GM21360 (cell line): ENCODE data around the gene LY6G5B.

Source experiments
- ATAC-seq: cut with Tn5 transposase; IDR thresholded peaks from one replicate; pipeline ENCODE4 v1.9.1; 2021; ENCODE audit warnings: mild to moderate bottlenecking, moderate library complexity; ENCODE audit not compliant: unreplicated experiment

LY6G5B gene

DNA sequence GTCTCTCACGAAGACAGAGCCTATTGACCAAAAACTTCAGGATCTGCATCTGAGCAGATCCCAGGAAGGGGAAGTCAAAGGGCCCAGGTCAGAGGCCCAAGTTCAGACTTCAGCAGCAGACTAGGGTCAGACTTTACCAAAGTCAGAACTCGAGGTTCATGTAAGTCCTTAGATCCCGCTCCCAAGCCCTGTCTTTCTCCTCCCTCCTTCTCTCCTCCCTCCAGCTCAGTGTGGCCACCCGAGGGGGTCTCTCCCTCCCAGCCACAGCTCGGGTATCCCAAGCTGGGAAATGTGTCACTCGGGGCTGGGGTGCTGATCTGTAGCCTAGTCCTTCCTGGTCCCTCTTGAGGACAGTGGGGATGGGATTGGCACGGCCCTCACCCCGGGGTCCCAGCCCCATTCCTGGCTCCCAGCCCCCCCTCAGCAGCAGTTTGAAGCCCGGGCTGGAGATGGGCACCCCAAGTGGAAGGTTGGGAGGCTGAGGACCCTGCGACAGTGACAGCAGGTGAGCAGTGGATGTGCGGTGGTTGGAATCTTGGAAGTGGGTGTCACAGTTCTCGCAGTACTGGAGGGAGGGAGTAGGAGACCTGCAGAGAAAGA is 7.6 kb upstream of the LY6G5B start:
- ATAC-seq, result no peak

- ATAC-seq, result no peak
Observed at GRCh38 chr6:31663126-31663960, 6.4 kb upstream of the LY6G5B start.

DNA sequence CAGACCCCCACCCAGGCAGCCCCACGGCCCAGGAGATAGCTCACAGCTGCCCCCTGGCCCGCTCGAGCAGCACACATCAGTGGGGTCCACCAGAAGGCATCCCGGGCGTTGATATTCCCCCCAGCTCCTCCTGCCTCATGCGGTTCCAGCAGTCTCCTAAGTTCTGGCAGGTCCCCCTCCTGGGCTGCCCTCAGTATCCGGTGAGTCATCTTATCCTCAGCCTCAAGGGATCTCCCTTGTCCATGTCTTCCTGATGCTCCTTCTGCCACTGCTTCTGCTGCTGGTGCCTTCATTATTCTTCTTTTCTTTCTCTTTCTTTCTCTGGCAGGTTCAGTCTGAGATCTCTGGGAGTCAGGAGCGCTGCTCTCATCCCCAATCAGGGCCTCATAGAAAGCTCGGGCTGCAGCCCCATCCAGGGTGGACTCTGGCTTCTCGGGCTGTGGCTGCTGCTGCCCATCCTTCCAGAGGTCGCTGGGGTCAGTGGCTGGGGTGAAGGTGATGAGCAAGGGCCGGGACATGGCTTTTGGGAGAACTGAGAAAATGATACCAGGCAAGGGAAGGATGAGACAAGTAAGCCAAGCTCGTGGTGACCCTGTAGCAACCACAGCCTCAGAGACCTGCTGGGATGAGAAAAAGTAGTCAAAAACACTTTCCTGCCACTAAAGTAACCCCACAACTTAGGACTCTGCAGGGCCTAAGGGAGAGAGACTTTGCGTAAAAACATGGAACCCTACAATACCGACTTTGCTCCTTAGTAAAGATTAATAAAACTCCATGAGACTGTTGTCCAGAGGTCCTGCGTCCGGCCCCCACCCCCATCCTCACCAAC is 5.6 kb upstream of the LY6G5B start:
- no peak for ATAC-seq

GRCh38 chr6:31664790-31665500 is 4.8 kb upstream of the LY6G5B start, which contains the start of gene GPANK1:
GPANK1 (minus strand) TSS chr6:31664997; CDS start chr6:31664478, 519 bp downstream.
- peak; percentile 27 for ATAC-seq

- ATAC-seq, result peak; percentile 70
Observed at GRCh38 chr6:31665501-31666336, 4.1 kb upstream of the LY6G5B start, which contains the start of gene CSNK2B. CSNK2B (plus strand) TSS chr6:31666080; CDS start chr6:31666832, 752 bp downstream.

- ATAC-seq, result no peak
Observed at GRCh38 chr6:31666337-31666965, 3.3 kb upstream of the LY6G5B start.

- ATAC-seq, result no peak
Observed at GRCh38 chr6:31676322-31676903, 6.6 kb downstream of the LY6G5B start.

DNA sequence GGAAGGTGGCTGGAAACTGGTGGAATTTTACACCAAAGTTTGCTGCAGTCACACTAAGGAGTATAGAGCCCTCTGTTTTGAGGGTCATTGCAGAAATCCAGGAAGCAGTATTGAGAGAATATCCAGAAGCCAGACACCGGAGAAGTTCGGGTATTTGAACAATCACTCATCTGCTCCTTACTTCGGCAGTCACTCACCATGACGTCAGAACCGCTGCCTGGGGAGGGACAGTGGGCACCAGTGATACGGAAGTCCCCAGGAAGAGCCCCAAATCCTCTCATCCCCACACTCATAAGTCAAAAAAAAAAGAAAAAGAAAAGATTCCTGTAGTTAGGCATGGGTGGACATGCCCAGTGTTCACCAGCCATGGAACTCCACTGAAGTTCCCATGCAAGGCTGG is 7.1 kb downstream of the LY6G5B start:
- ATAC-seq, result no peak

- no peak for ATAC-seq
Observed at GRCh38 chr6:31677955-31678354, 8.2 kb downstream of the LY6G5B start.

GRCh38 chr6:31680226-31681134 is 10.7 kb downstream of the LY6G5B start, which contains the start of gene LY6G5C:
LY6G5C (minus strand) TSS chr6:31681067; CDS start chr6:31680373, 694 bp downstream.
- ATAC-seq, result no peak

- no peak for ATAC-seq
Observed at GRCh38 chr6:31681135-31681671, 11.4 kb downstream of the LY6G5B start.

DNA sequence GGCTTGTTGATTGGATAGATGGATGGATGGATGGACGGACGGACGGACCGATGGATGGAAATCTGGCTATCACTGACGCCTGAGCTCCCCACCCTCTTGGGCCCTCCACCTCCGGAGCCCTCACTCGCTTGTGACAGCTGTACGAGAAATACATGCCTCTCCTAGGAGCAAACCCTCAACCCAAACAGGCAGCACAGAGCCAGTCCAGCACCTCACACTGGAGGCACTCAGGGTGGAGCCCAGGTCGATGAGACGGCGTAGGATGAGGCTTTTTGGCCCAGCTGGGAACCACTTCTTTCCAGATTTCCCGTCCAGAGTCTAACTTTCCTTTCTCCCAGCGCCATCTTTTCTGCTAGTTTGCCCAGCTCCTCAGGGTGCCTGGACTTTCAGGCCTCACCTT is 13.8 kb downstream of the LY6G5B start:
- no peak for ATAC-seq

GRCh38 chr6:31686483-31686882 is 16.7 kb downstream of the LY6G5B start:
- no peak for ATAC-seq

DNA sequence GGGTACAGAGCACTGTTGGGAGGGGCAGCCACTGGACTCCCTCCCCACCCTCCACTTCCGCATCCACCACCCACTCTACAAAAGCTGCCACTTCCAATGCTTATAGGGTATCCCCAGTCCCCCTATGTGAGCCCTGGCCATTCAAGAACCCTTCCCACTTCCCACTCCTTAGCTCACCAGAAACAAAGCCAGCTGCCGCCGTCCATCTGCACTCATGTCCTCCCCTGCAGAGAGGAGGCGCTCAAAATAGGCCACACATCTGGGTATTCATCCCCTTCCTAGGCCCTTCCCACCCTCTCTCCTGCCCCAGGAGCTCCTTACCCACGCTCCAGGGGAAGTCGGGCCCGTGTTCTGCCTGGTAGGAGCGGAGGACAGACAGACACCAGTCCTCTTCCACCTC is 17.5 kb downstream of the LY6G5B start:
- no peak for ATAC-seq

DNA sequence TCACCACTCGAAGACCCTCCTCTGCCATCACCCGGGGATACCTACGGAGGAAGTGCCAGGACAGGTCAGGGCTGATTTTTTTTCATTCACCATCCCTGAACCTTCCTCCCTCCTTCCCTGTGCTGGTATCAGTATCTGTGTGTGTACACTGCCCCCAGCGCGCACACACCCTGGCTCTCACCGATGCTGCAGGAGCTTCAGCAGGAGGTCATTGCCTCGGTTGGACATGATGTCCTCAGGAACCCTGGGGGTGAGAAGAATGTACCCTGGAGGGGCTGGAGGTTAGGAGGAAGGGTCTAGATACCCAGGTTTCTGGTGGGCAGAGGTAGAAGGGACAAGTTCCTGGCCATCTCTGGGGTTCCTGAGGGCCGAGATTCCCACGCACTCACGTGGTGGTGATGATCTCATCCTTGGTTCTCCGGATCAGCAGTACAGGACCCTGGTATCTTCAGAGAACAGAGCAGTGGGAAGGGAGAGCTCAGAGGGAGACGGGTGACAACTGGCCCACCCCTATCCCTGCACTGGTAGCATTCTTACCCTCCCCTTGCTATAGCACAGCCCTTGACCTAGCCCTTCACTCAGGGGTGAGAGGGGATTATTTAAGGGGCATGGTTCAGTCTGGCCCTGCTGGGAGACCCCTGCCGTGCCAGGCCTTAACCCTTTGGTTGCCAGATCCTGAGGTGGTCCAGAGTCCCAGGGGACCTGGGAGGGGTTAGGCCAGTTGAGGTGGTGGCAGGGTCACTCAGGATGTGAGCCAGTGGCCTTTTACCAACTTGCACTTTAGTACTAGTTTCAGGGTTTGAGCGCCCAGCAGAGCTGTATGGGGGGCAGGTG is 18.3 kb downstream of the LY6G5B start:
- ATAC-seq, result no peak

DNA sequence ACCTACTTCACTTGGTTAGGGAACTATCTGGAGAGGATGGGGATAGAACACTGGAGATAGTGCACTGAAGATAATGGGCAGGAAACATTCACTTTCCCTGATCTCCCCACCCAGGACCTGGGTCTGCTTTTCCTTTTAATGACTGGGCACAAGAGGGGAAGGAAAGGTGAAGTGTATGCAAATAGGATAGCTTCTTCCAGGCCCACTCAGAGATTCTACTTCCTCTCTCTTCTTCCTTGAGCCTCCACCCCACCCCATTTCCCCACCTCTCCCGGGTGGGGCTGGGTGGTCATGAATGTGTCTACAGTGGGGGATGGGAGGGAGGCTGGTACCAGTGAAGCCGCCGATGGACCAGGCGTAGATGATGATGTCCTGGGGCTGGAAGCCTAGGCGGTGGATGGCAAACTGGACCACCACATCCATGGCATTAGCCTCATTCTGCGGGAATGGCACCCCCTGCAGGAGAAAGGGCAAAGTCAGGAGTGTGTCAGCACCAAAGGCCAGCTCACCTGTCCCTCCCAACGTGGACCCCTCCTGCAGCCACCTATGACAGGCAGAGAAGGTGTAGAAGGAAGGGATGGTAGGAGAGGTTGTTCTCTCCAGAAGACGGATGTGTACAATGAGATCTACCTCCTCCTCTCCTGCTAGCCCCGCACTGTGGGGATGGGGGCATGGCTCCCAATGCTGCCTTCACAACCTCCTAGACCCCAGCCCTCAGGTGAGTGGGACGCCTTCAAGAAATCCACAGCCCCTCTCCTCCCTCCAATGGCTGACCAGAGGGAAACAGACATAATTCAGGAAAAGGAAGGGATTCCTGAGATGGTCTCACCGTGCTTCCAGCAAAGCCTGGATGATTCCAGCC is 19.7 kb downstream of the LY6G5B start:
- ATAC-seq, result no peak
